ENCODE results near the gene STK39.

DNA sequence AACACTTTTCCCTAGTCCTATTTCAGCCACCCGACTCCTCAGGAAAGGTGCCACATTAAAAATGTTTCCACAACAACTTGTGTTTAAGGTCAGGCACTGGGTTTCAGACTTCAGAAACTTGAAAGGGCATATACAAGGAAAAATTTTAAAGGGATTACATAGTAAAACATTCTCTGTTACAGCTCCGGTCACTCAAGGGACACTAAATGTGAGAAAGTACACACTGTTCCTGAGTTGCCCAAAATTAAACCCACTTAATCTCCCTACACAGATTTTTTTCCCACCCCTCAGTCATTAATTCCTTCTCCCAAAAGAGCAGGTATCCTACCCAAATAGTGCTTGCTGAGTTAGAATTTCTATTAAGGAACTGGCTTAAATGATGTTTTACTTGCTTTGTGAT is 14.2 kb downstream of the STK39 start:
- TF ChIP-seq, protein P1, sequence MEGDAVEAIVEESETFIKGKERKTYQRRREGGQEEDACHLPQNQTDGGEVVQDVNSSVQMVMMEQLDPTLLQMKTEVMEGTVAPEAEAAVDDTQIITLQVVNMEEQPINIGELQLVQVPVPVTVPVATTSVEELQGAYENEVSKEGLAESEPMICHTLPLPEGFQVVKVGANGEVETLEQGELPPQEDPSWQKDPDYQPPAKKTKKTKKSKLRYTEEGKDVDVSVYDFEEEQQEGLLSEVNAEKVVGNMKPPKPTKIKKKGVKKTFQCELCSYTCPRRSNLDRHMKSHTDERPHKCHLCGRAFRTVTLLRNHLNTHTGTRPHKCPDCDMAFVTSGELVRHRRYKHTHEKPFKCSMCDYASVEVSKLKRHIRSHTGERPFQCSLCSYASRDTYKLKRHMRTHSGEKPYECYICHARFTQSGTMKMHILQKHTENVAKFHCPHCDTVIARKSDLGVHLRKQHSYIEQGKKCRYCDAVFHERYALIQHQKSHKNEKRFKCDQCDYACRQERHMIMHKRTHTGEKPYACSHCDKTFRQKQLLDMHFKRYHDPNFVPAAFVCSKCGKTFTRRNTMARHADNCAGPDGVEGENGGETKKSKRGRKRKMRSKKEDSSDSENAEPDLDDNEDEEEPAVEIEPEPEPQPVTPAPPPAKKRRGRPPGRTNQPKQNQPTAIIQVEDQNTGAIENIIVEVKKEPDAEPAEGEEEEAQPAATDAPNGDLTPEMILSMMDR (conservative IDR thresholded peaks at IDR 0.05; ENCODE audit: low read depth, low read length), result no peak
- TF ChIP-seq POLR2A (IDR thresholded peaks at IDR 0.05; ENCODE audit: low read depth, low read length), result no peak
